Measurements from ENCODE around the gene CCDC201.
A peak's percentile ranks its signal among the peaks of the same experiment; 100 is the strongest.

CCDC201 gene, protein sequence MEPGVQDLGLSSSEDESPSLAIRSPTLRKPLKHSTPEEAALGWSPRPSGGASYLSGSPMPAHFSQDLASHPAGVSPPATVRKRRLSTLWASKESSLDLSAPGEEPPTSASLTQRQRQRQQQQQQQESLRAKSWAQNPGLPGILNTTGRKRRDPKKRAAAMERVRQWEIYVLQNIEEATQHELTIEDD

DNA sequence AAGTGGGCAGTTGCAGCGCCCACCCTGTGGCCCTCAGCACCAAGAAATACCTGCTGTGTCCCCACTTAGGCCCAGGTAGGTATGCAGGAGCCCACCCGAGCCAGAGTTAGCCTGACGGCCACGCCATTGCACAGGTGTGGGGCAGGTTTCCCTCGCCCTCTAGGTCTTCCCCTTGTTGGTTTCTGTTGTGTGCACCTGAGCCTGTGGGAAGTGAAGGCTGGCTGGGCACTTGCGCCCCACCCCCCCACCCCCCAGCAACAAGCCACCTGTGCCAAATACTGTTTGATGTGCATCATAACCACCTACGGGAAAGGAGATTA lies at the start of gene CCDC201:
CCDC201 (minus strand) TSS at position 48 of the 320 bp plus-strand sequence. CDS start 75 bp downstream, outside the sequence.
- DNase-seq (ENCODE audit: low read depth in 1 of 2, low spot score in 1 of 2): no peak

DNA sequence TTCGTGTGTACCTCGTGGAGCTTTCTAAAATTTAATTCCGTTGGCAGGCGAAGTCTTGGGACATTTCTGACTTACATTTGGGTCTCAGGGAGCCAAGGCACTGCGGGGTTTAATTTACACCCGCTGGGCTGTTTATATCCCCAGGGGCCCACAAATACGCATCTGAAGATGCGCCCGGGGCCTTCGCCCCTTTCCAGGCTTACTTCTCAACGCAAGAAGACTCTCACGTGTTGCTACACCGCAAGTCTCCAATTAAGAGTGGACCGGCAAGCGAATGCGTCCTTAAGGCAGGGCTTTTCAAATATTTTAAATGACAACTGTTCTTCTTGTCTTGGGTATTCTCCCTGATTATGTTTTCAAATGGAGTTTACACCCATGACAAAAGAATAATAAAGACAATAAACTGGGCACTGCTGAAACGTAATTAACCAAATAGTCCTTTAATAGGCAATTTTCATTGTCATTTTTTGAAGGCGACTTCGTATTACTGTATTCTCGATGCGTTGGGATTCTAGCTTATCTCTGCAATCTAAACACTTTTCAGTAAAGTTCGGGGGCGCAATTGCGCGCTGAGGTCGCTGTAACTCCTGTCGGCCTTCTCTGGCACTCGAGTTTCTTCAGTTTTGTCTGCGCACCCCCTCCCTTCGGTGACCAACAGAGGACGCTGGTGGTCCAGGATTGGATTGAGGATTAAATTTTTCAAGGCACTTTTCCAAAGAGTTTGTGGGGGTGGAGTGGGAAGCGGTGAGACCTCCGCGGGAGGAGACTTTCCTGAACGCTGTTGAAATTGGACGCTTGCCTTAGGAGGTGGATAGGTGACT lies 49.0 kb upstream of the CCDC201 start:
- DNase-seq (ENCODE audit: low read depth in 1 of 2, low spot score in 1 of 2): no peak

DNA sequence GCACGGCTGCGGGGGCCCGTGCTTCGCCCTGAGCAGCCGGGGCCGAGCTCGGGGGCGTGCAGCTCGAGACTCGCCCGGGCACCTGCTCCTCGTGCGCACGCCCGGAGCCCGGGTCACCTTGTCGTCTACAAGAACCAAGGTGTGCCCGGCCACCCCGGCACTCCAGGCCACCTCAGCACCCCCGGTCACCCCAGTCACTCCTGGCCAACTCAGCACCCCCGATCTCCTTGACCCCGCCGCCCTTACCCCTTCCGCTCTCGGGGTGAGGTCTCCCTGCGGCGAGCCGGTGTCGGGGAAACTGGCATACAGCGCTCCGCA lies 48.5 kb upstream of the CCDC201 start:
- no peak for DNase-seq (ENCODE audit: low read depth in 1 of 2, low spot score in 1 of 2)

DNA sequence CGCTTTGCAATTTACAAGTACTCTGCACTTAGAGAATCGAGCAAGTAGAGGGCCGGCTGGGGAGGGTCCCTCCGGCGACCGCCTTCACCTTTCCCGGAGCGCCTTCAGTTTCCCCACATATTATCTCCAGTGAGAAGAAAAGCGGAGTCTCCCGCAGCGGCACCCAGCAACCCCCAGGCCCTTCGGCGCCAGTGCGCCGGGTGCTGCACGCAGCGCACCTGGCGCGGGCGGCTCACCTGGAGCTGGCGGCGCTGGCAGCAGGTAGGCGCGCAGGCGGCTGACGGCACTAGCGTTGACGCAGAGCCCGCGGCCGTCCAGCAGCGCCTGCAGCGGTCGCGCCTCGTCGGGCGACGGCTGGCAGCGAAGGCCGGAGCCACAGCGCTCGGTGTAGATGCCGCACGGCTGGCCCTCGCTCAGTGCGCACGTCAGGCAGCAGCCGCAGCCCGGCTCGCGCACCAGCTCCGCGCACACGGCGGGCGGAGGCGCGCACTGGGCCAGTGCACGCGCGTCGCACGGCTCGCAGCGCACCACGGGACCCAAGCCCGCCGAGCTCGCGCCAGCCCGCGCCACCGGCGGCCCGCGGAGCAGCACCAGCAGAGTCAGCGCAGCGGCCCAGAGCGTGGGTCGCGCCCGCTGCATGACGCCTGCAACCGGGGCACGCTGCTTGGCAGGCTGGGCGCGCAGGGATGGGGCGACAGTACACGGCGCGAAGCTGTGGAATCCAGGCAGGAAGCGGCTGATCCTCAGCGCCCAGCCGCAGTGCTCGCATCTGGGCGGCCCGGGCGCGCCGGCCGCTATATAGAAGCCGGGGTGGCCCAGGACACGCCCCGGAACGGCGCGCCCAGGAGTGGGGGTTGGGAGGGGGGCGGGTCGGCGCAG lies 47.9 kb upstream of the CCDC201 start, which contains the start of gene IGFBP3:
IGFBP3 (minus strand) TSS at position 771 of the 879 bp plus-strand sequence; CDS start at position 639, 132 bp downstream.
- DNase-seq (ENCODE audit: low read depth in 1 of 2, low spot score in 1 of 2): no peak

DNA sequence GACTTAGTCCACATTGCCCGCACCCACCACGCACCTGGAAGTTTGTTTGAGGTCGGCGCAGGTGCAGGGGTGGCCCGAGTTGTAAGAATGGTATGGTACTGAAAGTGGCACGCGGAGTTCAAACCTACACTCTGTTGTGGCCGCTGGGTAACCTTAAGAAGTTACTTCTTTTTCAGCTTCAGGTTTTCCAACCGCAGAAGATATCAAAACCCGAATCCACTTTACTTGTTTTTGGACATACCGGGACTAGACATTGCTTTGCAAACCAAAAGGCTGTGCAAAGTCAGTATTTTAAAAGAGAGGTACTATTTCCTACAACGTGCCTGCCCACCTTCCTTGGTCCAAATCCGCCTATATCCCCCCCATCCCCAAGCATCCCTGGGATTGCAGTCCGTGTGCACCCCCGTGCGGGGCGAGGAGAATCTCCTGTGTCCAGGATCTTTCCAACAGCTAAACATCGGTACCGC lies 47.1 kb upstream of the CCDC201 start:
- DNase-seq (ENCODE audit: low read depth in 1 of 2, low spot score in 1 of 2): no peak

DNA sequence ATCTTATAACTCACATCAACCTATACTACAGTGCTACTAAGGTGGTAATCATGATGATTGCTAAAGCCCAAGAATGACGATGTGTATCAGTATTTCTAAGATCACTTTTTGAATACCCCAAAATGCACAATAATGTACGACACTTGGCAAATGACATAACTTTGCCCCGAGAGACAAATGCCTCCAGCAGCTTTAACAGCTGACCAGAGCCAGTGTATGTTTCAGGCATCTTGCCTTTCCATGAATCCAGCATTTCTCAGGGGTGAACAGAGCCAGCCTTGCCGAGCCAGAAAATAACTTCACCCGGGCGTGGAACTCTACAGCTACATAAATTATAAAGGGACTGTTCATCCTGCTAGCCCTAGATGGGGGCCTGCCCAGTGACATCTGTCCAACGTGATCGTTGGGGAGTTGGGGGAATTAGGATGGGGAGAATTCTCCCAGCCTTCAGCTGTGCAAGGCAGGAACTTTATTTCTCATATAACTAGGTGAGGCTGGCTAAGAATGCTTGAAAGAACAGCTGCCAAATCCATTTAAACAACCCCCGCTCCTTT lies 46.4 kb upstream of the CCDC201 start:
- no peak for DNase-seq (ENCODE audit: low read depth in 1 of 2, low spot score in 1 of 2)

DNA sequence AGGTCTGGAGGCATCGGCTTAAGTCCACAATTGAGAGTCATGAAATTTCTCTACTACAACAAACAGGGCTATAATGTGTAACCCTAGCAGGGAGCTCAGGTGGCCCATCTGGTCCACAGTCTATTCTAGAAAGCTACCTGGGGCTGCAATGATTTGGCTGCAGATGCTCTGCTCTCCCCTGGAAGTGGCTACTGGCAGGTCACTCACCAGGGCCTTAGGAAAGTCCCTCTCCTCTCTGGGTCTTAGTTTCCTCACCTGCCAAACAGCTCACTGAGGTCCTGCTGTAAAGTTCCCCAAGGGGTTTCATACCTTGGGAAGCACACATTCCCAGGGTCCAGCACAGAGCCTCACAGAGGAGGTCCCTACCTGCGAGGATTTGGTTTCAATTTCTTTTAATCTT lies 45.7 kb upstream of the CCDC201 start:
- DNase-seq (ENCODE audit: low read depth in 1 of 2, low spot score in 1 of 2): no peak

DNA sequence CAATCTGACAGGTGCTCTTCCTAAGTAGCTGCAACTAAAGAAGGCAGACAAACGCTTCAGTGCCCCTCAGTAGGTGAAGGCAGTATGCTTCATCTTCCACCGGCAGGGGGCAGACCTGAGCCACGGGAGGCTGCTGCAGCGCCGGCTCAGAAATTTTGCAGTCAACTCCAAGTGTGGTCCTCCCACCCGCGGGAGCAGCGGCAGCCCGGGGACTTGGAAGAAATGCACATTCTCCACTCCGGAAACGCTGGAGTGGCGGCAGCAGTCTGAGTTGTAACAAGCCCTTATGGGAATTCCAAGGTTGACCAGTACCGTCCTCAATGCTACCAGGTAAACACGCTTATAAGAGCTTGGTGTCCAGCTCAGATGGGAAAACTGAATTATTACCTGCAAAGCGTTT lies 44.8 kb upstream of the CCDC201 start:
- DNase-seq (ENCODE audit: low read depth in 1 of 2, low spot score in 1 of 2): peak; percentile 30 to 61

DNA sequence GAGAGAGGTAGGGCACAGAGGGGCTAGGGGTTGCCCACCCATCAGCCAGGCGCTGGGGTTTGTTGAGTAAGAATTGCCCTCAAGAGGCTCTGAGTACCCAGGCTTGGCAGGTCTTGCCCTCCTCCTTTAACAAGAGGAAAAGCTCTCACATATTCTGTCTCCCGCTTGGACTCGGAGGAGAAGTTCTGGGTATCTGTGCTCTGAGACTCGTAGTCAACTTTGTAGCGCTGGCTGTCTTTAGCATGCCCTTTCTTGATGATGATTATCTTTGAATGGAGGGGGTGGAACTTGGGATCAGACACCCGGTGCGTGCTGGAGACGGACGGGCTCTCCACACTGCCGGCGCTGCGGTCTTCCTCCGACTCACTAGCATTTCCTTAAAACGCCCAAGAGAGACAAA lies 44.2 kb upstream of the CCDC201 start:
- DNase-seq (ENCODE audit: low read depth in 1 of 2, low spot score in 1 of 2): no peak

DNA sequence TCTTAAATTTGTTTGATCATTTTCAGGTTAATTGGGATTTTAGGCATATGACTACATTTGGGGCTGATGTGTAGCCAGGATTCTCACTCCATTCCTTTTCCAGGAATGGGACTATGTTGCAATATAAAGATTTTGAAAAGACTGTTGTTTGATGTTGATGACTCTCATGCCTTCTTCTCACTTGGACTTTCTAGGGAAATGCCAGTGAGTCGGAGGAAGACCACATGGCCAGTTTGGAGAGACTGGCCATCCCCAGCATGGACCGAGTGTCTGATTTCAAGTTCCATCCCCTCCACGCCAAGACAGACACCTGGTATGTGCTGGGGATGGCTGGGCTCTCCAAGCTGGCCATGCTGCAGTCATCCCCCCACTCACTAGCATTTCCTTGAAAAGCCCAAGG lies 42.7 kb upstream of the CCDC201 start:
- no peak for DNase-seq (ENCODE audit: low read depth in 1 of 2, low spot score in 1 of 2)

DNA sequence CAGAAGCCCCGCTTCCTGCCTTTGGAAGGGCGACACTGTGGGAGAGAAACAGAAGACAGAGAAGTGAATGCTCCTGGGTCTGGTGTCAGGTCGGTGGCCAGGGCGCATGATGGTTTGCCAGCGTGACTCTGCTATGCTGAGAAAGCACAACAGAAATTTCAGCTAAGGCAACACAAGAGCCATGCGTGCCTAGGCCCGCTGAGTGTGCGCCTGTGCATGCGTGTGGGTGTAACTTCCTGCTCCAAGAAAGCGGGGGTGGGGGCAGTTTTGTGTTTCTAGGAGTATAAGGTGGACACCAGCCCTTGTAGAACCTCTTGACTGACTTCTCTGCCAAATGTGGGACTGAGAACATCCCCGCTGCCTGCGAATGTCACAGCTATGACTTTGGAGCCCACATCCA lies 42.0 kb upstream of the CCDC201 start:
- no peak for DNase-seq (ENCODE audit: low read depth in 1 of 2, low spot score in 1 of 2)

DNA sequence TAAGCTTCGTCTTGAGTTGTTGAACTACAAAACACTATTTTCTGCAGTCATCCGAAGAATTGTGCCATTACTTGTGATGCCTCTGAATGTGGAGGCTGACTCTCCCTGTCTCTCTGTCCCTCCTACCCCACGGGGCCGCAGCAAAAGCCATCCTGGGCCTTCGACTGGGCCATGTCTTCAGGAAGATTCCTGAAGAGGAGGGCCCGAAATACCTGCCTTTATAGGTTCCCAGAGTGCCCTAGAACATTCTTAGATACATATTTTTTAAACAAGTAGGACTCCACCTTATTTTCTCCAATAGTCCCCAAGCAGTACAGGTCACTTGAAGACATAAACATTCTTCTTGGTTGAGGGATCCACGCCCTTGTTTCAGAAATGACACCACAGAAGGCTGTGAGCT lies 40.1 kb upstream of the CCDC201 start:
- DNase-seq (ENCODE audit: low read depth in 1 of 2, low spot score in 1 of 2): no peak

DNA sequence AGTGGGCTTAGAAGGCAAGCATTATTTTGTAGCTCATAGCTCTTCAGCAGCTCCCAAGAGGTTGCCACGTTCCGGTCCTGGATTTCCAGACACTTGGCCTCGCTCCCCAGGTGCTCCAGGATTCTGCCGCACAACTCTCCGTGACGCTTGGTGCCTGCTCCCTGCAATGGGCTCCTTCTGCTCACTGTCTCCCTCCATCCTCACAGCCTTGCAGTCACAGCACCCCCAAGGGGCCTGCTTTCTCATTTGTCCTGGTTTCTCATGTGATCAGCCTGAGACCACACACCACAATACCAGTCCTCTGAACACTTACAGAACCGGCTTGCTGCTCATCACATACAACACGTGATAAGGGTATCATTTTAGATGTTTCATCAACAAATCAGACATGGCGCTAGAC lies 38.4 kb upstream of the CCDC201 start:
- DNase-seq (ENCODE audit: low read depth in 1 of 2, low spot score in 1 of 2): no peak

DNA sequence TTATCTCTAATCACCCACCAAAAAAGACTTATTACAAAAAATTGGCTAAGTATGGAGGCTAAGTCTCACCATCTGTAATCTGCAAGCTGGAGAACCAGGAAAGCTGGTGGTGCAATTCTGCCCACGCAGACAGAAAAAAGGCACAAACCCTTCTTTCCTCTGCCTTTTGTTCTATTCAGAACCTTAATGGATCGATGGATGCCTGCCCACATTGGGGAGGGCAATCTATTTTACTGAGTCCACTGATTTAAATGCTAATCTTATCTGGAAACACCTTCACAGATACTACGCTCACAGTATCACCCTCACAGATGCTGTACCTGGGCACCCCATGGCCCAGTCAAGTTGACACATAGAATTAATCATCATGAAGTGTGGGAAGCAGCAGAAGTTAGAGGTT lies 38.0 kb upstream of the CCDC201 start:
- DNase-seq (ENCODE audit: low read depth in 1 of 2, low spot score in 1 of 2): no peak

DNA sequence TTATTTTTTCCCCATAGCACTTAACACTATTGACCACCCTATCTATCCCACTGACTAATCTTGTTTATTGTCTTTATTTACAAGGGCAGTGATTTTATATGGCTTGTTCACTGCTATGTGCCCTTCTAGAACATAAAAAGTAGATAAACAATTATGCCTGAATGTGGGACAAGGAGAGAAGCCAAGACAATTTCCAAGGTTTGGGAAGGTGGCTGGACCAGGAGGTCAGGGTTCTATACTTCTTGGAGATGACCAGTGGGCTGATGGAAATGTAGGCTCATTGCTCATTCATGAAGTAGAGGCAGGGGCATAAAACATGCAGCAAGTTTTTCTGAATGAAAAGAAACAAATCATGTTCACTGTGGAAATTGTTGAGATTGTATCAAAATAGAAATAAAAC lies 36.7 kb upstream of the CCDC201 start:
- no peak for DNase-seq (ENCODE audit: low read depth in 1 of 2, low spot score in 1 of 2)

DNA sequence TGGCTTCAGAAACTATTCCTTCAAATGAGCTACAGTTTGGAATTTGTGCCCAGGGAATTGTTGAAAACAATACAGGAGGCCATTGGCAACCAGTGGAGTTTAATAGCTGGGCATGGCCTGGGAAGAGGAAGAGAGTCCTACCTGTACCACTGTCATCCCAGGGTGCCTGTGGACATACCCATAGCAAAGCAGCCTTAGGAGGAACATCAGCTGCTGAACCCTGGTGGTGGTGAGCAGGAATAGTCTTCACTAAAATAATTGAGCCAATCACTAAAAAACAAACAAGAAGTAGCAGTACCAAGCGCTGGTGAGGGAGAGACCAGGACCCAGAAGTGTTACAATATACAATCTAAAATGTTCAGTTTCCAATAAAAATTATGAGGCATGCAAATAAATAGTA lies 29.9 kb upstream of the CCDC201 start:
- no peak for DNase-seq (ENCODE audit: low read depth in 1 of 2, low spot score in 1 of 2)

DNA sequence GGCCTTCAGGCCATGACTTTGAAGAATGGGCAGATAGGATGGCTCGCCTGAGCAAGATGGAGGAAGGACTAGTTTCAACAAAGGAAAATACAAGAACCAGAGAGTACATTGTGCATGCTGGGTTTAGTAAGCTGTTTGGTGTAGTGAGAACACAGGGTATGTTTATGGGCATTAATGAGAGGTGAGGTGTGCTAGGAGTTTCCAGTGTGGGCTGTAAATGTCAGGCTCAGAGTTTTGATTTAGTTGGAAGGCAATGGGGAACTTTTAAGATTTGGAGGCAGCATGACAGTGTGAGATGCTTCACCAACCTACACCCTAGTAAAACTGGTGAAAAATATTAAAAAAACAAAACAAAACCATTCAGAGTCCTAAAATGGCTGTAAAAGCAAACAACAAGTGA lies 28.7 kb upstream of the CCDC201 start:
- DNase-seq (ENCODE audit: low read depth in 1 of 2, low spot score in 1 of 2): no peak

DNA sequence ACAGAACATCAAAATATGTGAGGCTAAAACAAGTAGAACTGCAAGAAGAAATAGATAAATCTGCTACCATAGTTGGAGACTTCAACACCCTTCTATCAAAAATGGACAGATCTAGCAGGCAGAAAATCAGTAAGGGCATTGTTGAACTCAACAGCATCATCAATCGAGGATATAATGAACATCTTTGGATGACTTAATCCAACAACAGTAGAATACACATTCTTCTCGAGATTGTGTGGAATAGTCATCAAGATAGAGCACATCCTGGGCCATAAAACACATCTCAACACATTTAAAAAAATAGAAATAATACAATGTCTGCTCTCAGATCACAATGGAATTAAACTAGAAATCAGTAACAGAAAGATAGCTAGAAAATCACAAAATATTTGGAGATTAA lies 25.3 kb upstream of the CCDC201 start:
- no peak for DNase-seq (ENCODE audit: low read depth in 1 of 2, low spot score in 1 of 2)

DNA sequence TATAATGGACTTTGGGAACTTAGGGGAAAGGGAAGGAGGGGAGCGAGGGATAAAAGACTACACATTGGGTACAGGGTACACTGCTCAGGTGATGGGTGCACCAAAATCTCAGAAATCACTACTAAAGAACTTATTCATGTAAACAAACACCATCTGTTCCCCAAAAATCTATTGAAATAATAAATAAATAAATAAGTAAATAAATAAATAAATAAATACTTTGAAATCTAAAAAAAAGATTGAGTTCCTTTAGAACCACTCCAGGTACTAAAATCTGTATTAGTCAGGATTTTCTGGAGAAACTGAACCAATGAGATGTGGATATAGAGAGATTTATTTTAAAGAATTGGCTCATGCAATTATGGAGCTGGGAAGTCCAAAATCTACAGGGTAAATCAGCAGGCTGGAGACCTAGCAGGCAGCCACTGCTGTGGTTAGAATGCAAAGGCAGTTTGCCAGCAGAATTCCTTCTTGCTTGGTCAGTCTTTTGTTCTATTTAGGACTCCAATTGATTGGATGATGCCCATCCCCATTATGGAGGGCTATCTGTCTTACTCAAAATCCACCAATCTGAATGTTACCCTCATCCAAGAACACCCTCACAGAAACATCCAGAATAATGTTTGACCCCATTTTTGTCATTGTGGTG lies 24.3 kb upstream of the CCDC201 start:
- DNase-seq (ENCODE audit: low read depth in 1 of 2, low spot score in 1 of 2): no peak

DNA sequence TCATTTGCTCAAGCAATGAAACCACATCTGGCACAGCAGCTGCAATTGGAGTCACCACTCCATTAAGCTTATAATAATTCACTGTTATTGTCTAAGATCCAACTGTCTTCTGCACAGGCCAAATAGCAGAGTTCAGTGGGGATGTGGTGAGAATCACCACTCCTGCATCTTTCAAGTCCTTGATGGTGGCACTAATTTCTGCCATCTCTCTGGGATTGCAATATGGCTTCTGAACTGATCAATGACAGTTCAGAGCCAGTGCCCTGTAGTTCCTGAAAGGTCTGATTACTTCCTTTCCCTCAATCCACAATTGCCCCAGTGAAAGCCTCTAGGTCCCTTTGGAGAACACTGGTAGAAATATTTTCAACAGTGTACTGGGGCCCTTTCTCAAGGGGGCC lies 21.8 kb upstream of the CCDC201 start:
- DNase-seq (ENCODE audit: low read depth in 1 of 2, low spot score in 1 of 2): no peak

DNA sequence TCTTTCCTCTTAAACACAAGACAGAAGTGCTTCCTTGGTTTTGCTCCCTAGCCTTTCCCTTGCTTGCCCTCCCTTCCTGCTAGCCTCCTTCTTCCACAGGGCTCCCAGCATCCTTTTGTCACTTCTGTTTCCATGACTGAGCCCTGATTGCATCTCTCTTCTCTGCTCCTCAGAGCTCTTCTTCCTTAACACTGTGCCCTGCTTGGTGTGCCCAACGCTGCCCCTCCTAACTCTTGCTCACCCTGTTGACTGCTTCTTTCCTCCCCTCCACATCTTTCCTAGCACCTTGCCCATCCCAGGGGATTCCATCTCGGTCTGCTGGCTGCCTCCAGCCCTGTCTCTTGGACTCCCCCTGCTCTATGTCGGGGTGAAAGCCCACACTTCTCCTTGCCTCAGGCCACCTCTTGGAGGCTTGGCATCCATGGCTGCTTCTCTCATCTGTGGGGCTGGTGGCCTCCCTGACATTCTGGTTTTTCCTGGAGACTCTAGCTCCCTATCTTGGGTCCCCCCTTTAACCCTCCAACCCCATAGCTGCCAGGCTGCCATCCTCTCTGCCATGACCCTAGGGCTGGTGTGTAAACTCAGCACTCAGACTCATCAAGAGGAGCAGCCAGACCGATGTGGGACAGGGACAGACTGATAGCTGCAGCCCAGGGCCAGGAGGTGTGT lies 21.2 kb upstream of the CCDC201 start:
- no peak for DNase-seq (ENCODE audit: low read depth in 1 of 2, low spot score in 1 of 2)

Measured in stimulated activated CD4-positive, alpha-beta T cell treated with anti-CD3 and anti-CD28 coated beads, Interleukin-15, amount 100 ng/mL, for 1 hour (primary cell).